WTC11 (cell line): ENCODE results near the gene CCDC9.
"Not testable (repeated sequence)": the region's sequence is repeated elsewhere in the genome, so short reads cannot be mapped to it uniquely, and the experiment has no call there.

Experiments
- ATF1 ChIP-seq: sonication (generic); formaldehyde crosslinking; IDR thresholded peaks from 2 replicates; pipeline ENCODE4 v1.8.1; 2023; ENCODE audit warnings: mild to moderate bottlenecking, moderate library complexity, missing genetic modification reagents
- CBFB ChIP-seq: sonication (generic); formaldehyde crosslinking; IDR thresholded peaks from 2 replicates; pipeline ENCODE4 v1.8.1; 2022; ENCODE audit warnings: mild to moderate bottlenecking, low read depth, missing genetic modification reagents
- CREB1 ChIP-seq: sonication (generic); formaldehyde crosslinking; IDR thresholded peaks from 2 replicates; pipeline ENCODE4 v1.8.0; 2023; ENCODE audit warnings: mild to moderate bottlenecking, missing genetic modification reagents
- FOXJ3 ChIP-seq: sonication (generic); formaldehyde crosslinking; IDR thresholded peaks from 2 replicates; pipeline ENCODE4 v1.9.0; 2021; ENCODE audit warnings: missing genetic modification reagents, mild to moderate bottlenecking, borderline replicate concordance
- FOXK1 ChIP-seq: sonication (generic); formaldehyde crosslinking; IDR thresholded peaks from 2 replicates; pipeline ENCODE4 v1.8.0; 2022; ENCODE audit warnings: mild to moderate bottlenecking, moderate library complexity, missing genetic modification reagents
- NFE2L1 ChIP-seq: sonication (generic); formaldehyde crosslinking; IDR thresholded peaks from 2 replicates; pipeline ENCODE4 v1.8.1; 2023; ENCODE audit warnings: missing genetic modification reagents
- NR3C1 ChIP-seq: sonication (generic); formaldehyde crosslinking; conservative IDR thresholded peaks from 2 replicates; pipeline ENCODE4 v1.8.1; 2023; ENCODE audit warnings: low read depth, mild to moderate bottlenecking, missing genetic modification reagents
- SMAD3 ChIP-seq: sonication (generic); formaldehyde crosslinking; IDR thresholded peaks from 2 replicates; pipeline ENCODE4 v1.8.0; 2022; ENCODE audit warnings: missing genetic modification reagents, mild to moderate bottlenecking, borderline replicate concordance
- SP1 ChIP-seq: sonication (generic); formaldehyde crosslinking; conservative IDR thresholded peaks from 2 replicates; pipeline ENCODE4 v1.8.1; 2022; ENCODE audit warnings: missing genetic modification reagents
- ZNF263 ChIP-seq: sonication (generic); formaldehyde crosslinking; IDR thresholded peaks from 2 replicates; pipeline ENCODE4 v1.8.1; 2022; ENCODE audit warnings: low read depth, mild to moderate bottlenecking, moderate library complexity, missing genetic modification reagents
- TF ChIP-seq, protein P1 (sequence below): fragments of 200-600 bp; IDR thresholded peaks from 2 replicates; pipeline ENCODE4 v1.8.0; 2022; ENCODE audit warnings: antibody characterized with exemption
- TF ChIP-seq, protein P2 (sequence below): sonication (generic); formaldehyde crosslinking; IDR thresholded peaks from 2 replicates; pipeline ENCODE4 v1.8.0; 2022; ENCODE audit warnings: missing genetic modification reagents

DNA sequence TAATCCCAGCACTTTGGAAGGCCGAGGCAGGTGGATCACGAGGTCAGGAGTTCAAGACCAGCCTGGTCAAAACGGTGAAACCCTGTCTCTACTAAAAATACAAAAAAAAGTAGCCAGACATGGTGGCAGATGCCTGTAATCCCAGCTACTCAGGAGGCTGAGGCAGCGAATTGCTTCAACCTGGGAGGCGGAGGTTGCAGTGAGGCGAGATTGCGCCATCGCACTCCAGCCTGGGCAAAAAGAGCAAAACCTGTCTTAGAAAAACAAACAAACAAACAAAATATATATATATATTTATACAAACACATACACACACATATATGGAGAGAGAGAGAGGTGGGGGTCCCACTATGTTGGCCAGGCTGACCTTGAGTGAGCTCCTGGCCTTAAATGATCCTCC, 3.3 kb upstream of the CCDC9 start:
- TF ChIP-seq, protein P1, sequence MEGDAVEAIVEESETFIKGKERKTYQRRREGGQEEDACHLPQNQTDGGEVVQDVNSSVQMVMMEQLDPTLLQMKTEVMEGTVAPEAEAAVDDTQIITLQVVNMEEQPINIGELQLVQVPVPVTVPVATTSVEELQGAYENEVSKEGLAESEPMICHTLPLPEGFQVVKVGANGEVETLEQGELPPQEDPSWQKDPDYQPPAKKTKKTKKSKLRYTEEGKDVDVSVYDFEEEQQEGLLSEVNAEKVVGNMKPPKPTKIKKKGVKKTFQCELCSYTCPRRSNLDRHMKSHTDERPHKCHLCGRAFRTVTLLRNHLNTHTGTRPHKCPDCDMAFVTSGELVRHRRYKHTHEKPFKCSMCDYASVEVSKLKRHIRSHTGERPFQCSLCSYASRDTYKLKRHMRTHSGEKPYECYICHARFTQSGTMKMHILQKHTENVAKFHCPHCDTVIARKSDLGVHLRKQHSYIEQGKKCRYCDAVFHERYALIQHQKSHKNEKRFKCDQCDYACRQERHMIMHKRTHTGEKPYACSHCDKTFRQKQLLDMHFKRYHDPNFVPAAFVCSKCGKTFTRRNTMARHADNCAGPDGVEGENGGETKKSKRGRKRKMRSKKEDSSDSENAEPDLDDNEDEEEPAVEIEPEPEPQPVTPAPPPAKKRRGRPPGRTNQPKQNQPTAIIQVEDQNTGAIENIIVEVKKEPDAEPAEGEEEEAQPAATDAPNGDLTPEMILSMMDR, result not testable (repeated sequence)
- TF ChIP-seq ZNF263 (CRISPR knock-in tag); NR3C1 (CRISPR knock-in tag); SP1 (CRISPR knock-in tag); CREB1 (CRISPR knock-in tag); NFE2L1 (CRISPR knock-in tag); SMAD3 (CRISPR knock-in tag); FOXK1 (CRISPR knock-in tag); ATF1; FOXJ3 (CRISPR knock-in tag); CBFB (CRISPR knock-in tag): not testable (repeated sequence)
- TF ChIP-seq, protein P2, sequence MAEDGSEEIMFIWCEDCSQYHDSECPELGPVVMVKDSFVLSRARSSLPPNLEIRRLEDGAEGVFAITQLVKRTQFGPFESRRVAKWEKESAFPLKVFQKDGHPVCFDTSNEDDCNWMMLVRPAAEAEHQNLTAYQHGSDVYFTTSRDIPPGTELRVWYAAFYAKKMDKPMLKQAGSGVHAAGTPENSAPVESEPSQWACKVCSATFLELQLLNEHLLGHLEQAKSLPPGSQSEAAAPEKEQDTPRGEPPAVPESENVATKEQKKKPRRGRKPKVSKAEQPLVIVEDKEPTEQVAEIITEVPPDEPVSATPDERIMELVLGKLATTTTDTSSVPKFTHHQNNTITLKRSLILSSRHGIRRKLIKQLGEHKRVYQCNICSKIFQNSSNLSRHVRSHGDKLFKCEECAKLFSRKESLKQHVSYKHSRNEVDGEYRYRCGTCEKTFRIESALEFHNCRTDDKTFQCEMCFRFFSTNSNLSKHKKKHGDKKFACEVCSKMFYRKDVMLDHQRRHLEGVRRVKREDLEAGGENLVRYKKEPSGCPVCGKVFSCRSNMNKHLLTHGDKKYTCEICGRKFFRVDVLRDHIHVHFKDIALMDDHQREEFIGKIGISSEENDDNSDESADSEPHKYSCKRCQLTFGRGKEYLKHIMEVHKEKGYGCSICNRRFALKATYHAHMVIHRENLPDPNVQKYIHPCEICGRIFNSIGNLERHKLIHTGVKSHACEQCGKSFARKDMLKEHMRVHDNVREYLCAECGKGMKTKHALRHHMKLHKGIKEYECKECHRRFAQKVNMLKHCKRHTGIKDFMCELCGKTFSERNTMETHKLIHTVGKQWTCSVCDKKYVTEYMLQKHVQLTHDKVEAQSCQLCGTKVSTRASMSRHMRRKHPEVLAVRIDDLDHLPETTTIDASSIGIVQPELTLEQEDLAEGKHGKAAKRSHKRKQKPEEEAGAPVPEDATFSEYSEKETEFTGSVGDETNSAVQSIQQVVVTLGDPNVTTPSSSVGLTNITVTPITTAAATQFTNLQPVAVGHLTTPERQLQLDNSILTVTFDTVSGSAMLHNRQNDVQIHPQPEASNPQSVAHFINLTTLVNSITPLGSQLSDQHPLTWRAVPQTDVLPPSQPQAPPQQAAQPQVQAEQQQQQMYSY (CRISPR knock-in tag), result not testable (repeated sequence)
